Measurements from ENCODE around the gene RNF186.
"Not testable (repeated sequence)": the region's sequence is repeated elsewhere in the genome, so short reads cannot be mapped to it uniquely, and the experiment has no call there.

Gene RNF186

GRCh38 chr1:19792237-19793002 lies 22.7 kb downstream of the RNF186 start:
- no peak for DNase-seq

GRCh38 chr1:19790061-19790975 lies 24.8 kb downstream of the RNF186 start:
- not testable (repeated sequence) for DNase-seq

DNA sequence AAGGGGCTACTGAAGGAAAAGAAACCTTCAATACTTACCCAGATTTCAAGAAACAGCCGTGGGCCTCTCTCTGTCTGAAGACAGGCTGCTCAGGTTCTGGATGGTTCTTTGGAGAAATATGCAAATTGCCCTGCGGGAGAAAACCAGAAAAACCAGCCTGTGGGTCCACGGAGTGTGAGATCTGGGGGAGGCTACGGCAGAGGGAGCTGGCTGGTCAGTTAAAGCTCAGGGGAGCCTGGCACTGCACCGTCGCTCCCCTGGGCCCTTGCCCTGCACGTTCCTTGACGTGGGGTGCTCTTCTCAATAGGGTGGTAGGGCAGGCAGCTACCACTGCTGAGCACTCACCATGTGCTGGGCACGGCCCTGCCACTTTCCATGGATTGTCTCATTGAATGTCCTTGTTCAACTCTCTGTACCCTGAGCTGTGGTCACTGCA lies 28.1 kb downstream of the RNF186 start:
- DNase-seq = no peak

DNA sequence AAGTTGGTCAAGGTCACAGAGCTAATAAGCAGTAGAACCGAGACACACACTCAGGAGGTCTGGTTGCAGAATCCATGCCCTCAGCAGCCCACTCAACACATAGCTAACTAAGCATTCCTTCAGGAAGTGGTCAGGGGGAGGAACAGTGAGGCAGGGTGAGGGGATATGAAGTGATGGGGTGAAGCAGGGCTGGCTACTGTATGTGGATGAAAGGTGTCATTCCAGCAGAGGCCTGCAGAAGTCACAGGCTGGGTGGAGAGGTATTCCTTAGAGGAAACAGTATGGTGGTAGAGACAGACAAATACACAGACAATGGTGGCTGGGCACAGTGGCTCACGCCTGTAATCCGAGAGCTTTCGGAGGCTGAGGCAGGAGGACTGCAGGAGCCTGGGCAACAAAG lies 29.4 kb downstream of the RNF186 start:
- DNase-seq = no peak

- DNase-seq = no peak
Observed at GRCh38 chr1:19780267-19780877, 34.7 kb downstream of the RNF186 start.

GRCh38 chr1:19776933-19777332 lies 38.1 kb downstream of the RNF186 start:
- no peak for DNase-seq

GRCh38 chr1:19776287-19776686 lies 38.8 kb downstream of the RNF186 start:
- DNase-seq = no peak

GRCh38 chr1:19775831-19776230 lies 39.3 kb downstream of the RNF186 start:
- DNase-seq = no peak

- no peak for DNase-seq
Observed at GRCh38 chr1:19775317-19775716, 39.8 kb downstream of the RNF186 start.

GRCh38 chr1:19774180-19774785 lies 40.8 kb downstream of the RNF186 start:
- DNase-seq = no peak

DNA sequence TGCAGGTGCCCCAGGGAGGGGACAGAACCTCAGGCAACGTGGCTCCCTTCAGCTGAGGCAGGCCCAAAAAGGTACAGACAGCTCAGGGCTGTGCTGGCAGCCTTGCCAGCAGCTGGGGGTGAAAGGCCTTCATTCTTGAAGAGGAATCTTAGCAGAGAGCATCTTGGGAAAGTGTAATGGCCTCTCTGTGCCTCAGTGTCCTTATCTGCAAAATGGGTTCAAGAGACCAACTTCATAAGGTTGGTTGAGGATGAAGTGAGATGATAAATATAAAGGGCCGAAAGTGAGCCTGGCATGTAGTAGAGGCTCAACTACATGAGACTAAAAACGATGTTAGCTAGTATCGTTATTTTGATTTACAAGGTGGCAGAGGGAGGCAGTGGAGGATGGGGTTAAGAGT lies 41.6 kb downstream of the RNF186 start:
- no peak for DNase-seq

DNA sequence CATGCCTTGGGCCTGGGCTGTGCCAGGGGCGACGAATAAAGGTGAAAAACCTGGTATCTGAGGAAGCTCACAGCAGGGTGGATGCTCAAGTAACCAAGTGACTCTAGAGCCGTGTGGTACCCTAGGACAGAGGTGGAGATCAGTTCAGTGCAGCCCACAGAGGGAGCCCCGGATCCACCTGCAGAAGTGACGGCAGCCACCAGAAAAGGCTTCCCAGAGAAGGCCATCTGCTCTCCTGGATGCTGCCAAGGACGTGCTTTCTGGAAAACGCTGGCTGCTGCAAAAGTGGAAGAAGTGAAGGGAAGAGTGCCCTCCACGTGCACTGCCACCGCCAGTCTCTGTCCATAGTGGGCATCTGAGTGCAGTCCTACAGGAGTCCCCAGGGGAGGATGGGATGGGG lies 43.0 kb downstream of the RNF186 start:
- DNase-seq = no peak

DNA sequence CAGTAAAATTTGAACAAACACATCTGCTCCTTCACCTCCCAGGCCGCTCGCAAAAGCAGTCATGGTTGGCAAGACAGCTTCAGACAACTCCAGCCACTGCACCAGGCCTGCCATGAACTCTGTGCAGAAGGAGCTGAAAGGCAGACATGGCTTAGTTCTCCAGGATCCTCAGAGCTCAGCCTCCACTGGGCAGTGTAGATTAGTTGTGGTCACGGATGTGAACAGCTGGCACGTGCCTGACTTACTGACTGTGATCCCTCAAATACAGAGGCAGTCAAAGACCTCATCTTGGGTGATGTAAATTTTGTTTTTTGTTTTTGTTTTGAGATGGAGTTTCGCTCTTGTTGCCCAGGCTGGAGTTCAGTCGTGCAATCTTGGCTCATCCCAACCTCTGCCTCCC lies 43.7 kb downstream of the RNF186 start:
- DNase-seq = no peak

DNA sequence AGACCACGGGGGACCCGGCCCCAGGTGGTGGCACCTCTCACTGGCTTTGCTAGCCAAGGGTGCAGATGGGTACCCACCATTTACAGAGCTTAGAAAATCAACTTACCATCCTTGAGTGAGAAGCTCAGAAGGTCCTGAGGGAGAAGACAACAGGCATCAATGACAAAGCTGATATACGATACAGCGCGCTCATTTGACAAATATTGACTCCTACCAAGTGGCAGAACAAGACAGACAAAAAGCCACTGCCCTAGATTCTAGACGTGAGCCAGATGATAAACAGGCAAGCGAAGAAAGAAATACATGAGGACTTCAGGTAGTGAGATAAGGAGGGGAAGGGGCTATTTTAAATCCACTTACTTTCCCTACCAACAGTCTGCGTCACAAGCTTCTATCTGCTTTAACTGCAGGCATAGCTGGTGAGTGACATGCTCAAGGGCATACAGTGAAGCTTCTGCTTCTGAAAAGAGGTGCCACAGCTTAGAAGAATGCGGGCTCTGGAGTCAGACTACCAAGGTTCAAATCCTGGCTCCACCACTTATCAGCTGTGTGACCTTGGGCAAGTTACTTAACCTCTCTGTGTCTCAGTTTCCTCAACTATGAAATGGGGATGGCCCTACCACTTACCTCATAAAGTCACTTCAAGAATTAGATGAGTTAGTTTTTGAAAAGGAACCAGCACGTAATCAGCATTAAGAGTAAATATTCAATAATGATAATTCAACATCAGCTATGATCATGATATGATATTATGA lies 44.5 kb downstream of the RNF186 start:
- no peak for DNase-seq

DNA sequence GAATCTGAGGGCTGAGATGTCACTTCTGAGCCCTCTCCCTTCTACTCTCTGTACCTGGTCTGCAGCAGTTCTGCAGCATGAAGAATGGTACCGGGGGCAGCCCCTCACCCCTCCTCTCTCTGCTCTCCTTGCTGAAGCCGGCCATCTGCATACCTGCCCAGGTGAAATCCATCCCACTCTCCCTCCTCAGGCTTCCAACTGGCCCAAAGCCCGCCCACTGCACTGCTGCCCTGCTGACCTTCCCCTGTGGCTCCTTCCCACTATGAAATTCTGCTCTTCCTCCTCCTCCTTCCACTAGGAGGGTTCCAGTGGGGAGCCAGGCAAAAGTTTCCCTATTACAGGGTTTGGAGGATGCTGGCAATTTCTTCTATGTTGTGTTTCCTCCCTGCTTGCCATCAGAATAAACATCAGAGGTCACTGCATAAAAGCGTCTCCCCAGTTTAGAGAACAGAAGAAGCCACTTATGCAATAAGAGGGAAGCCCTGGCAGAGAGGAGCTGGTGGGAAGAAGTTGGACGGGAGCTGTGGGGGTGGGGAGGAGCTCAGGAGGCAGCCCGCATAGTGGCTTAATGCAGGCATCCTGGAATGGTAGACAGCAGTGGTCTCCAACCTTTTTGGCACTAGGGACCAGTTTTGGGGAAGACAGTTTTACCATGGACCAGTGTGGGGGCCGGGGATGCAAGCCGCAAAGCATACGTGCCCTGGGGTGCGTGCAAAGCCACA lies 45.7 kb downstream of the RNF186 start:
- DNase-seq = no peak

DNA sequence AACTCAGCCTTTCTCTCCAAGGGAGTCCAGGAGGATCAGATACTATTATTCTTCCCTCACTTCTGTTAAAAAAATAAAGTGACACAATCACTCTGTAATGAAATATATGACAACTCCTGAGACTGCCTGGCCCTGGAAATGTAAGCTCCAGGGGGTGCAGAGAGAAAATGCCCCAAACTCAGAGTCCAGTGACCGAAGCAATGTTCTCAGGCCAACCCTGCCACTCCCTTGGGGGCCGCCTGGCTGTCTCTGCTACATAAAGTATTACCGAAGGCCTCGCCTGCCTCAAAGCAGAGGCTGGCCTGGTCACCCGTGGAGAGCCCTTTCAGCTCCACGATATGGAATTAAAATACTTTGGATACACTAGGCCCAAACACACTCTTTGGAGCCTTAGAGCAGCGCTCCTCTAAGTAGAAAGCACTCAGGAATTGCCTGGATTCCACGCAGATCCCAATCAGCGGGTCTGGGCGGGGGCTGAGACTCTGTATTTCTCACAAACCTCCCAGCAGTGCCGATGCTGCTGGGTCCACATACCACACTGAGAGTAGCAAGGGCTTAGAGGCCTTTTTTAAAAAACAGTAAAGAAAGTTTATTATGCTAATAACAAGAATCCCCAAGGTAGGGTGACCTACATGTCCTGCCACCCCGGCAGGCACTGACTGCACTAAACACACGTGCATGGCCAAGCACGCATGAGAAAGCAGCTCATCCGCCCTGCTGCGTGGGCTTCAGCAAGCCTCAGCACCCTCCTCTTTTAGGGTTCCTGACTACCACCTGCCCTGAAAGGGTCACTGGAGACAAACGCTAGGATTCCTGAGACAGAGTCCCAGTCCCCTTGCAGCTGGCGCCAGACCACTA lies 46.5 kb downstream of the RNF186 start:
- no peak for DNase-seq

DNA sequence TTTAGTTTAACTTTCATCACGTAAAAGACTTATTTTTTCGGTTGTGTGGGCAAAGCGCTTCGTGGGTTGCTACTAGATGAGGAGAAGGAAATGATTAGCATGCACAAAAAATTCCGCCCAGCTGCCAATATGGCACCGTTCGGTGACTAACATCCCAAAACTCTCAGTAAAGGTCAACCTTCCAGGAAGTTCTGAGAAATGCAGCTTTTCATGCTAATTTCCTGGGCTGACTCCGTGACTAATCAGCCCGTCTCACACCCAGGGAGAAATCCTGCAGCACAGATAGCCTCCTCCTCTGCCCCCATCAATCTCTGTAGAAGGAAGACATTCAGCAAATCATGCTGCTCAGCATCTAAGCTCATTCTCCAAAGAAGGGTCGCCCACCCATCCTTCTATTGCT lies 49.5 kb downstream of the RNF186 start:
- no peak for DNase-seq

GRCh38 chr1:19764848-19765247 lies 50.2 kb downstream of the RNF186 start:
- no peak for DNase-seq

All from midbrain (tissue), 1 donor.